ENCODE measurements around the gene MUC5AC. TPM values are rescaled to one million over a fixed set of nuclear protein-coding genes. Genes with fewer than 3 reads are reported as not detected.

Gene MUC5AC
- polyA plus RNA-seq, 1 donor from 2014 or later: not detected

DNA sequence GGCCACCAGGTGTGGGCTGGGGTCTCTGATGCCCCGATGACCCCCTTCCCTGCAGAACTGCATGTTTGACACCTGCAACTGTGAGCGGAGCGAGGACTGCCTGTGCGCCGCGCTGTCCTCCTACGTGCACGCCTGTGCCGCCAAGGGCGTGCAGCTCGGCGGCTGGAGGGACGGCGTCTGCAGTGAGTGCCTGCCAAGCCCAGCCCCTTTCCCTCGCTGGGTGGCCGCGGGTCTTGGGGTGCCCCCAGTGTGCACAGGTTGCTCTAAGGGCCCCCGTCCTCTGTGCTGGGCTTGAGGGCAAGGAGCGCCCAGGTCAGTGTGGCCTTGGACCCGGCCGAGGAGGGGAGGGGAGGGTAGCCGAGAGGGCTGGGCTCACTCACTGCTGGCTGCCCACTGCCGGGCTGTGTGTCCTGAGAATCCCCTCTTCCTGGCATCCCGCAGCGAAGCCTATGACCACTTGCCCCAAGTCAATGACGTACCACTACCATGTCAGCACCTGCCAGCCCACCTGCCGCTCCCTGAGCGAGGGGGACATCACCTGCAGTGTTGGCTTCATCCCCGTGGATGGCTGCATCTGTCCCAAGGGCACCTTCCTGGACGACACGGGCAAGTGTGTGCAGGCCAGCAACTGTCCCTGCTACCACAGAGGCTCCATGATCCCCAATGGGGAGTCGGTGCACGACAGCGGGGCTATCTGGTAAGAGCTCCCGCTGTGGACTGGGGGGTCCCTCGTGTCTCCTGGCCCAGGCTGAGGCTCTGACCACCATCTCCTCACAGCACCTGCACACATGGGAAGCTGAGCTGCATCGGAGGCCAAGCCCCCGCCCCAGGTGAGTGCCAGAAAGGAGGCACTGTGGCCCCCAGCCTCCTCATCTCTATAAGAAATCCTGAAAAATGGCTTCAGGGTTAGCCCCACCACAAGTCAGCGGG, 17.0 kb downstream of the MUC5AC start:
- Histone ChIP-seq H3K79me2 (replicated peaks; ENCODE audit: insufficient read depth, low read length) (no peaks in the 10 kb centered on the region), H3K4me3 (ENCODE audit: low read length) (no peak overlapping the region), H2AFZ (ENCODE audit: low read depth, low read length) (no peak overlapping the region), H3K36me3 (ENCODE audit: insufficient read depth, low read length) (no peaks in the 10 kb centered on the region), H3K9me2 (ENCODE audit: insufficient read depth, low read length) (no peaks in the 10 kb centered on the region), H3F3A (ENCODE audit: insufficient read depth, low read length, poor library complexity, severe bottlenecking) (no peaks in the 10 kb centered on the region), H3K27me3 (ENCODE audit: insufficient read depth, low read depth, low read length) (no peaks in the 10 kb centered on the region), H4K20me1 (ENCODE audit: insufficient read depth) (no peaks in the 10 kb centered on the region), H3K27ac (ENCODE audit: low read length) (no peak overlapping the region), H3K9ac (ENCODE audit: low read length) (no peak overlapping the region), H3K9me3 (ENCODE audit: low read length) (no peaks in the 10 kb centered on the region), H3K4me2 (ENCODE audit: low read length) (no peak overlapping the region)
- TF ChIP-seq SMC3 (conservative IDR thresholded peaks at IDR 0.05; ENCODE audit: poor library complexity): no peak
- TF ChIP-seq EZH2 (IDR thresholded peaks at IDR 0.05; ENCODE audit: borderline replicate concordance, insufficient read depth, low read length, poor library complexity, severe bottlenecking): no peak
- TF ChIP-seq RAD21 (conservative IDR thresholded peaks at IDR 0.05): no peak
- TF ChIP-seq MXI1 (conservative IDR thresholded peaks at IDR 0.05; ENCODE audit: poor library complexity, severe bottlenecking): no peak
- TF ChIP-seq REST (IDR thresholded peaks at IDR 0.05; ENCODE audit: borderline replicate concordance): no peak
- TF ChIP-seq, protein P1, sequence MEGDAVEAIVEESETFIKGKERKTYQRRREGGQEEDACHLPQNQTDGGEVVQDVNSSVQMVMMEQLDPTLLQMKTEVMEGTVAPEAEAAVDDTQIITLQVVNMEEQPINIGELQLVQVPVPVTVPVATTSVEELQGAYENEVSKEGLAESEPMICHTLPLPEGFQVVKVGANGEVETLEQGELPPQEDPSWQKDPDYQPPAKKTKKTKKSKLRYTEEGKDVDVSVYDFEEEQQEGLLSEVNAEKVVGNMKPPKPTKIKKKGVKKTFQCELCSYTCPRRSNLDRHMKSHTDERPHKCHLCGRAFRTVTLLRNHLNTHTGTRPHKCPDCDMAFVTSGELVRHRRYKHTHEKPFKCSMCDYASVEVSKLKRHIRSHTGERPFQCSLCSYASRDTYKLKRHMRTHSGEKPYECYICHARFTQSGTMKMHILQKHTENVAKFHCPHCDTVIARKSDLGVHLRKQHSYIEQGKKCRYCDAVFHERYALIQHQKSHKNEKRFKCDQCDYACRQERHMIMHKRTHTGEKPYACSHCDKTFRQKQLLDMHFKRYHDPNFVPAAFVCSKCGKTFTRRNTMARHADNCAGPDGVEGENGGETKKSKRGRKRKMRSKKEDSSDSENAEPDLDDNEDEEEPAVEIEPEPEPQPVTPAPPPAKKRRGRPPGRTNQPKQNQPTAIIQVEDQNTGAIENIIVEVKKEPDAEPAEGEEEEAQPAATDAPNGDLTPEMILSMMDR (IDR thresholded peaks at IDR 0.05; ENCODE audit: poor library complexity, severe bottlenecking): no peak
- no peak for TF ChIP-seq POLR2AphosphoS5 (IDR thresholded peaks at IDR 0.05)
- TF ChIP-seq EP300 (conservative IDR thresholded peaks at IDR 0.05; ENCODE audit: poor library complexity, severe bottlenecking): no peak
- TF ChIP-seq TAF1 (IDR thresholded peaks at IDR 0.05; ENCODE audit: low read depth): no peak

DNA sequence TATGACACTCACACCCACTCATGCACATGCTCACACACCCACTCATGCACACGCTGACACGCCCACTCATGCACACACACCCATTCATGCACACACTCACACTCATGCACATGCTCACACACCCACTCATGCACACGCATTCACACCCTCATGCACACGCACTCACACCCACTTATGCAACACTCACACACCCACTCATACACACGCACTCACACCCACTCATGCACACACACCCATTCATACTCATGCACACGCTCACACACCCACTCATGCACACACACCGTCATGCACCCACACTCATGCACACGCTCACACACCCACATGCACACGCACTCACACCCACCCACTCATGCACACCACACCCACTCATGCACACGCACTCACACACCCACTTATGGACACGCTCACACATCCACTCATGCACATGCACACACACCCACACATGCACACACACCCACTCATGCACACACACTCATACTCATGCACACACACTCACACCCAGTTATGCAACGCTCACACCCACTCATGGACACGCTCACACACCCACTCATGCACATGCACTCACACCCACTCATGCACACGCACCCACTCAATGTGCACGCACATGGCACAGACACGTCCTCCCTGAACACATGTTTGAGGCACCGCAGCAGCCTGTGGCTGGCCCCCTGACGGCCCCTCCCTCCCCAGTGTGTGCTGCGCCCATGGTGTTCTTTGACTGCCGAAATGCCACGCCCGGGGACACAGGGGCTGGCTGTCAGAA, 17.9 kb downstream of the MUC5AC start:
- Histone ChIP-seq H3K4me2 (ENCODE audit: low read length) (no peak overlapping the region), H3K9me3 (ENCODE audit: low read length) (no peaks in the 10 kb centered on the region), H2AFZ (ENCODE audit: low read depth, low read length) (no peak overlapping the region), H3K4me3 (ENCODE audit: low read length) (no peak overlapping the region), H3K27me3 (ENCODE audit: insufficient read depth, low read depth, low read length) (no peaks in the 10 kb centered on the region), H4K20me1 (ENCODE audit: insufficient read depth) (no peaks in the 10 kb centered on the region), H3K27ac (ENCODE audit: low read length) (no peak overlapping the region), H3K36me3 (ENCODE audit: insufficient read depth, low read length) (no peaks in the 10 kb centered on the region), H3K9me2 (ENCODE audit: insufficient read depth, low read length) (no peaks in the 10 kb centered on the region), H3K9ac (ENCODE audit: low read length) (no peak overlapping the region), H3K79me2 (replicated peaks; ENCODE audit: insufficient read depth, low read length) (no peaks in the 10 kb centered on the region), H3F3A (ENCODE audit: insufficient read depth, low read length, poor library complexity, severe bottlenecking) (no peaks in the 10 kb centered on the region)
- TF ChIP-seq SMC3 (conservative IDR thresholded peaks at IDR 0.05; ENCODE audit: poor library complexity) (no peak), TAF1 (IDR thresholded peaks at IDR 0.05; ENCODE audit: low read depth) (no peak), EP300 (conservative IDR thresholded peaks at IDR 0.05; ENCODE audit: poor library complexity, severe bottlenecking) (no peak), POLR2AphosphoS5 (IDR thresholded peaks at IDR 0.05) (no peak), REST (IDR thresholded peaks at IDR 0.05; ENCODE audit: borderline replicate concordance) (no peak), EZH2 (IDR thresholded peaks at IDR 0.05; ENCODE audit: borderline replicate concordance, insufficient read depth, low read length, poor library complexity, severe bottlenecking) (no peak), MXI1 (conservative IDR thresholded peaks at IDR 0.05; ENCODE audit: poor library complexity, severe bottlenecking) (no peak), RAD21 (conservative IDR thresholded peaks at IDR 0.05) (no peak)
- TF ChIP-seq, protein P1 (IDR thresholded peaks at IDR 0.05; ENCODE audit: poor library complexity, severe bottlenecking): no peak
